Ovary (tissue), 9 donors: ENCODE data around the gene GATAD2A. TPM values are rescaled to one million over a fixed set of nuclear protein-coding genes. Genes with fewer than 3 reads are reported as not detected.

Experiments
- DNase-seq, 5 donors: peaks; one replicate each; pipeline ENCODE4 v3.0.0-alpha.2; 2019 to 2020
- H3K27ac ChIP-seq, 2 donors: fragments of 200-600 bp; one replicate each; pipeline versions ENCODE4 v1.5.1 to v1.8.0; 2019 to 2022
- H3K27me3 ChIP-seq: fragments of 200-600 bp; one replicate; pipeline ENCODE4 v1.8.0; 2022
- H3K36me3 ChIP-seq: fragments of 200-600 bp; sonication (generic); one replicate; pipeline ENCODE4 v1.5.1; 2019
- H3K4me1 ChIP-seq: one replicate; pipeline ENCODE4 v1.8.1; 2013; ENCODE audit warnings: mild to moderate bottlenecking, moderate library complexity; ENCODE audit not compliant: insufficient read depth
- H3K4me3 ChIP-seq: fragments of 200-600 bp; sonication (generic); one replicate; pipeline ENCODE4 v1.5.1; 2017
- H3K9me3 ChIP-seq, 2 donors: fragments of 200-600 bp in 1 of 2; sonication (generic) in 1 of 2; one replicate each; pipeline versions ENCODE4 v1.5.1 to v1.8.1; 2013 to 2019; ENCODE audit warnings: mild to moderate bottlenecking in 1 of 2, moderate library complexity in 1 of 2
- EP300 ChIP-seq: sonication (generic); formaldehyde crosslinking; IDR thresholded peaks from one replicate; pipeline ENCODE4 v1.6.1; 2017; ENCODE audit warnings: antibody characterized with exemption
- POLR2A ChIP-seq: fragments of 450-650 bp; IDR thresholded peaks from one replicate; pipeline ENCODE4 v1.6.1; 2017; ENCODE audit warnings: antibody characterized with exemption, mild to moderate bottlenecking, moderate library complexity
- WGBS, 3 donors: extraction: QIAGEN DNeasy Blood & Tissue Kit in 1 of 3; methylation state at CpG; one replicate each; pipeline versions ENCODE4 v1.1.5 to v1.1.7; 2013 to 2017; 5-methylcytosine and 5-hydroxymethylcytosine counted together
- intact Hi-C, 4 donors: fragments of 100-400 bp; cut with DNase I; formaldehyde crosslinking; loops; one replicate each; pipeline versions ENCODE4 v1.11.0 to v1.15.1; 2022 to 2023
- polyA plus RNA-seq, 2 donors: library from polyadenylated mRNA; stranded (reverse); fragments of 200-250 nt in 1 of 2; fragments of 350-450 nt in 1 of 2; fragmentation: Illumina TruSeq in 1 of 2; extraction: RNeasy Lipid Tissue Mini Kit (QIAGEN cat#74804) in 1 of 2; gene quantifications; one replicate each; pipeline ENCODE4 v1.2.3, GENCODE V29; 2013 to 2014
- total RNA-seq, 7 donors: library from RNA; depleted of rRNA in 2 of 7; stranded (reverse); fragments of >200 nt in 2 of 7; fragmentation: NEBNext Ultra II Directional in 3 of 7; extraction: Animal tissue kit (Norgen Biotek cat#: 25700) in 3 of 7; gene quantifications; one replicate each; pipeline versions ENCODE4 v1.1.0 to v1.2.4, GENCODE V29; 2016 to 2023
- TF ChIP-seq, protein P1 (sequence below), 3 donors: fragments of 450-650 bp in 2 of 3; fragments of 200-600 bp in 1 of 3; IDR thresholded peaks; one replicate each; pipeline versions ENCODE4 v1.5.1 to v1.8.0; 2016 to 2022; ENCODE audit warnings: antibody characterized with exemption in 3 of 3, mild to moderate bottlenecking in 1 of 3
- donor health status: DM: no; HTN: no; CAD: no; lungs with moderate emphysema.
- donor health status: DM: no; HTN: no; CAD: no.
- donor health status: Bipolar disorder and iron deficiency.
- donor health status: DM: yes; HTN: yes; CAD: no.
- donor health status: DM: no; HTN: no; CAD: no.
- donor health status: DM: yes; HTN: yes; CAD: no.

Gene GATAD2A
- total and polyA plus RNA-seq, 9 donors = 10.7 to 83.0 (median 52.2) TPM

DNA sequence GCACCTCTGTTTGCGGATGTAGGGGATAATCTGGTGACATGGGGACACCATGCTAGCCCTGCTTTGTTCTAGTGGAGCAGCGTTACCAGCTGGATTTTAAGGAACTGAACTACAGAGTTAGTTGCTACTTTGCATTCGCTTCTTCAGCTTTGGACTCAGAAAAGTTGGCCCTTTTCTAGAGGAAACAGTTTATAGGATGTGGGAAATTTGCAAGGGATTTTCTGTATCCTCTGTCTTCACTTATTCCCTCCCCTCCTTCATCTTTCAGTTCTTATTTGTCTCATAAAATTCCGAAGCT is 2.1 kb downstream of the GATAD2A start:
- 77 to 85% (median 84%) methylated on average over 4 of the region's 4 CpGs for WGBS, 3 donors
- Histone ChIP-seq H3K4me3 (no peak overlapping the region), H3K36me3 (no peaks in the 10 kb centered on the region), H3K9me3 (no peaks in the 10 kb centered on the region), H3K4me1 (peaks cover 19% of the 10 kb centered on the region), H3K27me3 (no peaks in the 10 kb centered on the region), H3K27ac (no peak overlapping the region)
- DNase-seq = no peak
- intact Hi-C loops = no loop called here
- TF ChIP-seq POLR2A = no peak
- TF ChIP-seq, protein P1, sequence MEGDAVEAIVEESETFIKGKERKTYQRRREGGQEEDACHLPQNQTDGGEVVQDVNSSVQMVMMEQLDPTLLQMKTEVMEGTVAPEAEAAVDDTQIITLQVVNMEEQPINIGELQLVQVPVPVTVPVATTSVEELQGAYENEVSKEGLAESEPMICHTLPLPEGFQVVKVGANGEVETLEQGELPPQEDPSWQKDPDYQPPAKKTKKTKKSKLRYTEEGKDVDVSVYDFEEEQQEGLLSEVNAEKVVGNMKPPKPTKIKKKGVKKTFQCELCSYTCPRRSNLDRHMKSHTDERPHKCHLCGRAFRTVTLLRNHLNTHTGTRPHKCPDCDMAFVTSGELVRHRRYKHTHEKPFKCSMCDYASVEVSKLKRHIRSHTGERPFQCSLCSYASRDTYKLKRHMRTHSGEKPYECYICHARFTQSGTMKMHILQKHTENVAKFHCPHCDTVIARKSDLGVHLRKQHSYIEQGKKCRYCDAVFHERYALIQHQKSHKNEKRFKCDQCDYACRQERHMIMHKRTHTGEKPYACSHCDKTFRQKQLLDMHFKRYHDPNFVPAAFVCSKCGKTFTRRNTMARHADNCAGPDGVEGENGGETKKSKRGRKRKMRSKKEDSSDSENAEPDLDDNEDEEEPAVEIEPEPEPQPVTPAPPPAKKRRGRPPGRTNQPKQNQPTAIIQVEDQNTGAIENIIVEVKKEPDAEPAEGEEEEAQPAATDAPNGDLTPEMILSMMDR (IDR thresholded peaks at IDR 0.05) = no peak

DNA sequence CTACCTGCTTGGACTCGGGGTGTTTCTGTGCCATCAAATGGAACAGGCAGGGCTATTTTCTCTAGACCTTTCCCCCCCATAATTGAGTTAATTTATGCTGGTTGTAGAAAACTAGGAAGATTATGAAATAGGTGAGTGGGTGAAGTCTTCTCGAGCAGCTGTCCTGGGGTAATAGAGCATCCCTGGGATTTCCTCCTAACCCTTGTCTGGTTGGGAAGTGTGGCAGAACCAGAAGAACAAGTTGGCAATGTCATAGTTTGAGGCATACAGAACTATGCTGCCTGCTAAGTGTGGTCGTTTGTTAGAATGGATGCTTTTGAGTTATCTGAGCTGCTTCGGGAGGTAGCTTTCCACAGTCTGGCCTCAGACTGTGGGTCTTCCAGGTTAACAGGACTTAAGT is 3.7 kb downstream of the GATAD2A start:
- no peak for DNase-seq
- Histone ChIP-seq H3K27me3 (no peaks in the 10 kb centered on the region), H3K36me3 (no peaks in the 10 kb centered on the region), H3K4me1 (peaks cover 19% of the 10 kb centered on the region), H3K4me3 (no peak overlapping the region), H3K9me3 (no peaks in the 10 kb centered on the region), H3K27ac (no peak overlapping the region)
- intact Hi-C loops = no loop called here
- no peak for TF ChIP-seq EP300
- TF ChIP-seq, protein P1 (IDR thresholded peaks at IDR 0.05) = no peak
- TF ChIP-seq POLR2A = no peak
- WGBS, 3 donors = 73 to 76% (median 74%) methylated on average over 4 of the region's 4 CpGs

DNA sequence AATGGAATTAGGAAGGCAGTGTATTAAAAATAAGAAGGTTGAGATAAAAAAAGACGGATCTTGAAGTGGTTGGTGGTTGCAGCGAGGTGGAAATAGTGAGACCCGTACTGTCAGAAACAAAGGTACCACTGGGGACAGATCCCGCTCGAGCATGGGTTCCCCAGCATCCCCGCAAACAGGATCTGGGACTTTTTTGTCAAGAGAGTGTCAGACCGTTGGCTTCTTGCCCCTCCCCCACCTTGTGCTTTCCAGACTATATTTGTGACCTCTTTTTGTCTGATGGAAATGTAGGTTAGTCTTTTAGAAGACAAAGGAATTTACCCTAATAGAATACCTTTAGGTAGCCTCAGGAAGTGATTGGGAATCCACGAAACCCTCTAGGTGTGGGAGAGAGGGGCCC is 4.2 kb downstream of the GATAD2A start:
- Histone ChIP-seq H3K36me3 (no peaks in the 10 kb centered on the region), H3K27me3 (no peaks in the 10 kb centered on the region), H3K9me3 (no peaks in the 10 kb centered on the region), H3K4me1 (peaks cover 19% of the 10 kb centered on the region), H3K4me3 (no peak overlapping the region), H3K27ac (no peak overlapping the region)
- no peak for TF ChIP-seq EP300
- TF ChIP-seq POLR2A = no peak
- TF ChIP-seq, protein P1 (IDR thresholded peaks at IDR 0.05) = no peak
- DNase-seq = no peak
- intact Hi-C loops = no loop called here
- WGBS, 3 donors = 81 to 86% (median 85%) methylated on average over 8 of the region's 8 CpGs

DNA sequence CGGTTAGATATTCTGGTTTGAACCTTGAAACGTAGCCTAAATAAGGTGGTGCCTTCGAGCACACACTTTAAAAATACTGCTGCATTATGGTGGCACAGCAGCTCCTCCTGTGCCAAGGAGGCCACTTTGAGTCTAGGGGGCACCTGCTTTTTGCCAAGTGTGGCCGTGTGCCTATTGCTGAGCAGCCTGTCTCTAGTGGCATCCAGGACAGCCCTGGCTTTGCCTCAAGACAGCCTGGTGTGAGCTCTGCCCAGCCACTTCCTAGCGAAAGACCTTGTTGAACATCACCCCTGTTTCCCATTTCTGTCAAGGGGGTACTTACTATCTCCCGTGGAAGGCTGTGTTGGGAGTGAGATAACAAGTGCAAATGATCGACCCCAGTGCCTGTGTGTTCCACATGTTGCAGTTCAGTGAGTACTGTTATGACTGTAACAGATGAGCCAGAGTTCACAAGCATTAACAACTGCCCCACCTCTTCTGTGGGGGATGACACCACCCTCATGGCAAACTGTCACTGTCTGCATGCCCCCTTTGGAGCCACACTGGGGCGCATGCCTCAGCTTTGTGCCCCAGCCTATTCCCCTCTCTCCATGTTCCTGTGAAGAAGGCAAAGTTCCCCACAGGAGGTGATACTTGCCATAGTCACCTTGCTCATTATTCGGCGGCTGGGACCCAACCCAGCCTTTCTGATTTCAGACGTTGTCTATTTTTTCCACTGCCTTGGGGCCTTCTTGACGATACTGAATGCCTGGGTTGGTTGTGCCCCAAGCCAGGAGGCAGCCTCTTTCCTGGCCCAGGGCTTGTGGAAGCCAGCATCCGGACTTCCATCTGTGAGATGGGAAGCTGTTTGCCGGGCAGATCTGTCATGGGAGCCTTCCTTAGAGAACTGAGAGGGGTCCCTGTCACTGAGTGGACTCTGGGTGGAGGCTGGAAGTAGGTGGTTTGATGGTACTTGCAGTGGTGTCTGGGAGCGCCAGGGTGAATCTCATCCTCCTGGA is 5.4 kb downstream of the GATAD2A start:
- no peak overlapping the region for H3K4me3 ChIP-seq
- DNase-seq = no peak
- peaks cover 19% of the 10 kb centered on the region for H3K4me1 ChIP-seq
- H3K27me3 ChIP-seq = no peaks in the 10 kb centered on the region
- no peak overlapping the region for H3K27ac ChIP-seq
- H3K9me3 ChIP-seq = no peaks in the 10 kb centered on the region
- 66 to 67% (median 66%) methylated on average over 15 of the region's 15 CpGs for WGBS, 3 donors
- no peaks in the 10 kb centered on the region for H3K36me3 ChIP-seq
- intact Hi-C loops = no loop called here
- TF ChIP-seq, protein P1 (IDR thresholded peaks at IDR 0.05) = no peak
- TF ChIP-seq EP300 = no peak
- no peak for TF ChIP-seq POLR2A
